HG03575 (cell line): Measurements from ENCODE around the gene SDHC.

Source experiments
- ATAC-seq: cut with Tn5 transposase; IDR thresholded peaks from one replicate; pipeline ENCODE4 v1.9.1; 2021; ENCODE audit not compliant: unreplicated experiment, insufficient number of reproducible peaks, low FRiP score; ENCODE audit errors: extremely low read depth

The SDHC gene, protein sequence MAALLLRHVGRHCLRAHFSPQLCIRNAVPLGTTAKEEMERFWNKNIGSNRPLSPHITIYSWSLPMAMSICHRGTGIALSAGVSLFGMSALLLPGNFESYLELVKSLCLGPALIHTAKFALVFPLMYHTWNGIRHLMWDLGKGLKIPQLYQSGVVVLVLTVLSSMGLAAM

DNA sequence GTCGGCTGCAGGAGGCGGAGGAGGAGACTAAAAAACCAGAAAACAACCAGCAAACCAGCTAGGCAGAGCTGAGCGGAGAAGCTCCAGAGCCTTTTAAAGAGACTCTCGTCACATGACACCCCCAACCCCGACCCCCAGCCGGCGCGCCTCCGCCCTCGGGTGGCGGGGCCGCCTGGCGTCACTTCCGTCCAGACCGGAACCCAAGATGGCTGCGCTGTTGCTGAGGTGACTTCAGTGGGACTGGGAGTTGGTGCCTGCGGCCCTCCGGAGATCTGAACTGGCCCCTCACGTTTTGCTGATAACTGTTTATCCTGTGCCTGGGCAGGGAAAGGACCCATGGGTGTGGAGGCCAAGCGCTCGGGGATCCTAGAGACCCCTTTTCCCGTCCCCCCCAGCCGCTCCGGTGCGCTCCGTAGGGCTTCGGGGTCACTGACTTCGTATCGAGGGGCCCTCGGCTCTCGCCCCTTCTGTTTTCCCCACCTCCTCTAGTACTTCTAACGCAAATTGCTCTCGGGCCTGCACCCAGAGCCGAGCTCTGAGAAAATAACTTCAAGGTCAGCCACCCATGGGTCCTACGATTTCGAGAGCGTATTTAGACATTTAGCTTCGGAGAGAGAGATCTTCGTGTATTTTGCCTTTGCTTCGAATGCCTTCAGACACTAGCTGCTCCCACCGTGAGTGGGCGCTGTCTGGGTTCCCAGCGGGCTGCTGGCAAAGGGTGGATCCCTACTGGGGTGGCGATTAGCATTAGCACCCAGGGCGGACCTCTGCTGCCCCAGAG is at the start of gene SDHC:
Gene SDHC (plus strand): TSS at position 181 of the 781 bp plus-strand sequence. CDS start 25 bp downstream, at position 206.
- ATAC-seq = no peak

DNA sequence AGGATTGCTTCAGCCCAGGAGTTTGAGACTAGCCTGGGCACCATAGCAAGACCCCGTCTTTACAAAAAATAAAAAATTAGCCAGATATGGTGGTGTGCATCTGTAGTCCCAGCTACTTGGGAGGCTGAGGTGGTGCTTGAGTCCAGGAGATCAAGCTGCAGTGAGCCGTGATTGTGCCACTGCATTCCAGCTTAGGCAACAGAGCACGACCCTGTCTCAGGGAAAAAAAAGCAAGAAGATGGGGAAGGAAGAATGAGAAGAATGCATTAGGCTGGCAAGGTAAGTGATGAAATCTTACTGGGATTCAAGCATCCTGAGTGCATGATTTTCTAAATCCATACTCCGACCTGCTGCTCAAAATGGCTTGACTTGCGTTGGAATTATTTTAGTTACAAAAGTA is 48.9 kb upstream of the SDHC start:
- ATAC-seq = no peak

DNA sequence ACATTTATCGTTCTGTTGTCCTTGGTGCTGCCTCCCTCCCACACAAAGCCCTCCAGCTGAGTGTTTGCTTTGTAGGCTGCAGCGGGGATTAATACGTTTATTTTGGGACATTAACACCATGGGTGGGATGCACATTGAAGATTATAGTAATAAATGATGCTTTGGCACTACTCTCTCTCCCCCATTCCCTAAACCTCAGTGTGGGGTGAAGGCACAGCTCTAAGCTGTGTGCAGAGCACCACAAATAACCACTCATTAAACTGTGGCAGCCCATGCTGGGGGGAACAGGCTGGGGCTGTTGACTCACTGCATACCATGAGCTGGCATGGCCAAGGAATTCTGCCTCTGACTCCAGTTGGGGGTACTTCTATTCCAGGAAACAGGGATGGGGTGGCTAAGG is 48.0 kb upstream of the SDHC start:
- no peak for ATAC-seq

DNA sequence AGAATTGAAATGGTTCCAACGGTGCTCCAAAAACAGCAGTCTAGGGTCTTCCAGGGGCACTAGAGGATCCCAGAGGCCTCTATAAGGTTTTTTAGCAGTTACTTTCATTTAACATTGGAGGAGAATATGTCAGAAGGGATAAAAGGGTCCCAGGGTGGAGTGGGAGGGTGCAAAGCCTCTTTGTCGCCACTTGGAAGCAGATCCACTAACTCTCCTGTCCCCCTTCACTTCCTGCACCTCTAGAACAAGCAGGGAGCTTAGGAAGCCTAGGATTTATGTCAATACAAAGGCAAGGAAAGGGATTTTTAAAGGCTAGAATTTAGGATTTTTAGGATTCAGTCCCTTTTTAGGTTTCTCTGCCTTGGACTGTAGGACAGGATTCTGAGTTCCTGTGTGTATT is 47.3 kb upstream of the SDHC start:
- ATAC-seq = no peak

DNA sequence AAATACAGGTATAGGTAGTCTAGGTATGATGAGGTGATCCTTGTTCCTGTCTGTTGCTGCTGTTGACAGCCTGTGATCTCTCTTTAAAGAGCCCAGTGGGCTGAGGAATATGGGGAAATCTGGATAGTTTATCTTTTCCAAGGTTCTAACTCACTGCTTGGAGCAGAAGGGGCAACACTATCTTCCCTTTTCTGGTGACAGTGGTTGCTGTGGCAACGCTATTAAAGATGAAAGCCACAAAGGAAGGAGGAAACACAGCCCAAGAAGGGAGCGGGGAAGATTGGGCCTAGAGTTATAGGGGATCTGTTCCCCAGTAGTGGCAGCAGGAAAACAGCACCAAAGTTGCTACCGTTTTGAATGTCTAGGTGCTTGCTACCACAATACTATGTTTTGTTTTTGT is 46.9 kb upstream of the SDHC start:
- ATAC-seq = no peak

DNA sequence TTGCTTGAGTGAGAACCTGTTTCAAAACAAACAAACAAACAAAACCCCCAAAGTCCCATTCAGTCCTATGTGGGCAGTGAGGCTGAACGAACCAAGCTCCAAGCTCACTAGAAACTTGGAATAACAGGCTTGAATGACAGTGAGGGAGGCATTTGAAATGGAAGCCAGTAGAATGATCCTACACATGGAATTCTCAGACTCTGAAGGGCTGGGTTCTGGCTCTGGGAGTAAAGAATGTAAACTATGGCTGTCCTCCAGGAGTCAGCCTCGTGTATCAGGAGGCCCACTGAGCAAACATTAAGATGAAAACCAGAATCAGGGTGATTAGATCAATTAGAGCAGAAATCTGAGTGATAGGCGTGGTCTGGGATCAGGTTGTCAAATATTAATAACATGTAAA is 40.8 kb upstream of the SDHC start:
- ATAC-seq = no peak

DNA sequence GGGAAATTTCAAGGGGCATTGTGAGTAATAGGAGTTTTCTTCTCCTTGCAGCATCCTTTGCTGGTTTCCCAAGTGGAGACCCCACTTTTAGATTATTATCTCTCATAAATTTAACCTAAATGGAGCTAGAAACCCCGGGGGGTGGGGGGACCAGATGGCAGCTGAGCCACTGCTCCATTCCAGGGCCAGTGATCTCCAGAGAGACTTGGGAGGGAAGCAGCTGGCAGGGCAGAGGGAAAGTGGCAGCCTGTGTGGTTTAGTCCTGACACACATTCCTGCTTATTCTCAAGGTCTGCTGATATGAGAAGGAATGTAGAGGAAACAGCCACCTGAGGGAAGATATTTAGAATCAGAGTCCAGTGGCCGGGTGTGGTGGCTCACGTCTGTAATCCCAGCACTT is 39.3 kb upstream of the SDHC start:
- ATAC-seq = no peak

DNA sequence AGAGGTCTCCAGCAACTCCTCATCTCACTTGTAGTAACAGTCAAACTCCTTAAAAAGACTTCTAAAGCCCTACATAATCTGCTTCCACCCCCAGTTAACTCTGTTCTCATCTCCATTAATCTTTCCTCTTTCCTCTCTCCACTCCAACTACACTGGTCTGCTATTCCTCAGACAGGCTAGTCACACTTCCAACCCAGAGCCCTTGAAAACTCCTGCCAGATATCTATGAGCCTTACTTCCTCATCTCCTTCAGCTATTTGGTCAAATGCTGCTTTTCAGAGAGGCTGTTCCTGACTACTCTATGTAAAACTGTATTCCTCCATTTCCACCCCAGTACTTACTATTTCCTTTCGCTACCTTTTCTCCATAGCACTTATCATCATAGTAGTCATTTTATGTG is 31.2 kb upstream of the SDHC start:
- no peak for ATAC-seq

DNA sequence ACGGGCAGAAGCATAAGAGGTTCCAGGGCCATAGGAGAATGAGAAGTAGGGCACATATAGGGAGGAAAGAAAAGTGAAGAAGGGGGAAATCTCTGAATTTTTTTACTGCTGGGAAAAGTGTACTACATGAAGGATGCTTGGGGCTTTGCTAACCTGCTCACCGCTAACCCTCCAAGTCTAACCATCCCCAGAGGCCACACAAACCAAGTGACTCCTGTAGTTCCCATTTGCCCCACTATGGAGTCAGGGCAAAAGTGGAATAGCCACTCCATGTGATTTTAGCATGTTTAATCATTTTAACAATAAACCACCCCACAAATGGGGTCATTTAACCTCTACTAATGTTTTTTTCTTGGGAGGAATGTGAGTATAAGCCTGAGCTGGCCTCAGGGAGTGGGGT is 29.1 kb upstream of the SDHC start:
- no peak for ATAC-seq

DNA sequence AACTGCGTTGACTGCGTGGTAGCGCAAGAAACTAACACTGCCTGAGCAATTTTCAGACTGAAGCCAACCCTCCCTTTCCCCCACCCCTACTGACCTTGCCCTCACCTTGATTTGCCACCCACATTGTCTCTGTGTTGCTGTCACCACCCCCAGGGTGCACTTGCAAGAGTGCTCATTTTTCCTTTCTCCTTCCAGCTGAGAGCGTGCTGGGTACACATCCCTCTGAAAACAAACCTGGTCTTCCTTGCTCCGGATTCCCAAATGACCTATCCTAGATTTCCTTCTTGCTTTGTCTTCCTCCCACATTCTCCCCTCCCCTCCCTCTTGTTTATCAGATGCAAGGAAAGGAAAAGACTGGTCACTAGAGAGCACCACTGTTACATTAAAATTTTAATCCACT is 28.7 kb upstream of the SDHC start:
- no peak for ATAC-seq

DNA sequence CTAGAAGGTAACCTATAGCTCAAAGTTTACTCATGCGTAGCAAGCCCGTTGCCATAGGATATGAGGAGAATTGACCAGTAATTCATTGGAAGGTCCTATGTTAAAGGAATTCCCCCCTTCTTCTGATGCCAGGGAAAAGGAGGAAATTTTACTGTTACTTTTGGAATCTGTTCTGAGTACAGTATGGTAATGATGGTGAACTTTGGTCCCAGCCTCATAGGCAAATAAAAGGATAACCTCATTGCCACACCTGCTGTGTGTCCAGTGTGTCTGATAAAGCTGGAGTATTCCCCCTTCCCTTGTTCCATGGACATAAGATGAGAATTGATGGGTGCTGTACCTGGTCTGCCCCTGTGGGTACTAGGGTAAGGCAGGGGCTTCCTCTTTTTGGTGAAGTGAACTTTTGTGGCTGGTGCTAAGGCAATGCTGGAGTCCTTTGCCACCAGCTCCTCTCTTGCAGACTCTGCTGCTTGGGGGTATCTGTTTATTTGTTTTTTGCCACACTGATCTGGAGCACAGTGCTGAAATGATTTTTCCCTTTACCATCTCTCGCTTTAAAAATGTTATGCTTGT is 26.6 kb upstream of the SDHC start:
- no peak for ATAC-seq

DNA sequence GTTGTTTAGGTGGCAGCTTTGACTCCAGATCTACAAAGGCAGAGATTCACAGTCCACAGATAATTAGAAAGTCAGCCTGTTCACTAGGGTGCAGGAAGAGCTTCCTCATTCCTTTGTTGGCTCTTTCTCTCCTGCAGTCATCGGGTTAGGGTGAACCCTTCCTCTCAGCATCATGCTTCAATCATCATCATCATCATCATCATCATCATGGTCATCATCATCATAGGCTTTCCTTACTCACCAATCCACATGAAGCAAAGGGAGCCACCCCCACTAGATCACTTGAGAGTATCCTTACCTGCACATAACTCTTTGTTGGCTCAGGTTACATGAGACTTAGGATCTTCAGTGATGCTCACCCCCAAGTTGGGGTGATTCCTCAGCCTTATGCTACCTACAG is 23.4 kb upstream of the SDHC start:
- no peak for ATAC-seq

DNA sequence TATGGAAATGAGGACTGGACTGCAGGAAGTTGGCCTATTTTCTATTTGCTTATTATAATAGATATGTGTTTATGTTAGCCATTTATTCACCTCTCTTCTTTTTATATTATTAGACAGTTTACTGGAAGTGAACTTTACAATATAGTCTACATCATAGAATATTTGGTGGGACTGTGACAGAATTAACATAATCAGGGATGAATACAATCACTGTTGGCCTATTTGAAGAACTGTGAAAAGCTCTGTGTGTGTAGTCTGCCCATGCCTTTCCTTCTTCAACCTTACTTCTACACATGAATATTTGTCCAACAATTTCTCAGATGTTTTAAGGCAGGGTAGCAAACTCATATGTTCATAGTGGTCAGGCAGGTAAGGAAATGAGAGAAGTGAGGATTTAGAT is 16.8 kb upstream of the SDHC start:
- ATAC-seq = no peak

DNA sequence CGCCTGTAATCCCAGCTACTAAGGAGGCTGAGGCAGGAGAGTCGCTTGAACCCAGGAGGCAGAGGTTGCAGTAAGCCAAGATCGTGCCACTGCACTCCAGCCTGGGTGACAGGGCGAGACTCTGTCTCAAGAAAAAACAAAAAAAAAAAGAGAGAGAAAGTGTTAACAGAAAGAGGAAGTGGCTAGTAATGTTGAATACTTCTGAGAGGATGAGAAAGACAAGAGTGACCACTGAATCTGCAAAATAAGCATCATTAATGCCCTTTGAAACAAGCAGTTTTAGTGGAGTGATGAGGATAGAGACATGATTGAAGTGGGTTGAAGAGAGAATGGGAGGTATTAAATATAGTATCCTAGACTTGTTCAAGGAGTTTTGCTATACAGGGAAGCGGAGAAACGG is 16.1 kb upstream of the SDHC start:
- no peak for ATAC-seq

DNA sequence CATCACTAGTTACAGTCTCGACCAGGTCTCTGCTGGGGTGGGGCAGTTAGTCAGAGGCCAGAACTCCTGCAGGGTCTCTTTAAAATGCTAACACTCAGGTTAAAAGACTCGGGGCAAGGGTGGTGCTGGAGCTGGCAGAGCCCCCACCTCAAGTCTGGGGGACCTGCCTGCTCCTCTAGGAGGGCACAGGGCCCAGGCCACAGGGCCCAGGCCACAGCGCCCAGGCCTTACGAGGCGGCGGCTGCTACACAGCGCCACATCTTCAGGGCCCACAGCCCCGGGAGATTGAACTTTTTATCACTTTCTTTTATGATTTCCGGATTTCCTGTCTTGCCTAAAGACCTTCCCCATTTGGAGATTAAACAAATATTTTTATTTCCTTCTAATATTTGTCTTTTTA is 14.8 kb upstream of the SDHC start:
- ATAC-seq = no peak

DNA sequence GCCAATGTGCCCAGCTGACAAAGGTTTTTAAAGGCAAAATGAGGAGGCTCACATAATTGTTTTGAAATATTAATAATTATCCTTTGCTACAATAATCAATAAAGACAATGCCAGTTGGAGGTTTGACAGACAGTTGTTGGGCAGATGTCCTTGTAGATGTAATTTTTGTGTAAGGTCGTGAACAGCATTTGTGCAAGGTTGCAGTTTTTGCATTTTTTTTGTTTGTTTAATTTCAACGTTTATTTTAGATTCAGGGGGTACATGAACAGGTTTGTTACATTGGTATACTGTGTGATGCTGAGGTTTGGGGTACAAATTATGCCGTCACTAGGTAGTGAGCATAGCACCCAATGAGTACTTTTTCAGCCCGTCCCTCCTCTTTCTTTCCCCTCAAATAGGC is 13.7 kb upstream of the SDHC start:
- ATAC-seq = no peak

DNA sequence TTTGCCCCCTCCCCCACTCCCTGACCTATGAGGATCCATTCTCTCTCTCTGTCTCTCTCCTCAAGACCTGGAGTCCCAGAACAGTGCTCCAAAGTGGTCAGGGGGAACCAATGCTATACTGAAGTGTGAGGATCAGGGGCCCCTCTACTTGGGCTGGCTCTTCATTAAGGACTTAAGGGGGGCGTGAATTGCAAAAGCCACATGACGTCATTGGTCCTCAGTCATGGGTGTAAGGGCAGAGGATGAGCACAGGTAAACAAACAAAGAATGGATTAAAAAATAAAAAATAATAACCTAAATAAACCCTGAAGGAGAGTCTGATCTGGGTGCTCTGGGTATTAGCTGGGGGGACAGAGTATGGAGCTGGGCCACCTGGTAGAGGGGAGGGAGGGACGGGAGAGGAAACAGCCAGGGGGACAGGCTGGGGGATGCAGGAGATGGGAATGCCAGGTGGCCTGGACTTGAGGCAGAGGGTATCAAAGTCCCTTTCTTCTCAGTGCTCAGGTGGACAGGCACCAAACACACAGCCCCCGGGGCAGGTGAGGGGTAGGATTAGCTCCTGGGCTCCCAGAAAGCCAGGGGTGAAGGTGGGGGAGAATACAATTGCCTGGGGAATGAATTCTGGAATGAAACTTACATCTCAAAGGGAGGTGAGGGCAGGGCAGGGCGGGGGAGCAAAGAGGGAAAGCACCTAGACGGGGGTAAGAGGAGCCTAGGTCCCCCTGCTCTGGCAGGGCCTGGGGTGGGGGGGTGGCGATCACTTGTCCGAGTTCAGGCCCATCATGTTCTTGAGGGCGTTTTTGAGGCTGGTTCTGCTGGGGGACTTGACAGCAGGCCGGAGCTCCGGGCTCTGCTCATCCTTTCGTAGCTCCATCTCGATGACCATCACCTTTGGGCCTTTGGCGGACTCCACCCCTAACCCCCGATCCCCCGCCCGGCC is 9.0 kb upstream of the SDHC start:
- no peak for ATAC-seq

DNA sequence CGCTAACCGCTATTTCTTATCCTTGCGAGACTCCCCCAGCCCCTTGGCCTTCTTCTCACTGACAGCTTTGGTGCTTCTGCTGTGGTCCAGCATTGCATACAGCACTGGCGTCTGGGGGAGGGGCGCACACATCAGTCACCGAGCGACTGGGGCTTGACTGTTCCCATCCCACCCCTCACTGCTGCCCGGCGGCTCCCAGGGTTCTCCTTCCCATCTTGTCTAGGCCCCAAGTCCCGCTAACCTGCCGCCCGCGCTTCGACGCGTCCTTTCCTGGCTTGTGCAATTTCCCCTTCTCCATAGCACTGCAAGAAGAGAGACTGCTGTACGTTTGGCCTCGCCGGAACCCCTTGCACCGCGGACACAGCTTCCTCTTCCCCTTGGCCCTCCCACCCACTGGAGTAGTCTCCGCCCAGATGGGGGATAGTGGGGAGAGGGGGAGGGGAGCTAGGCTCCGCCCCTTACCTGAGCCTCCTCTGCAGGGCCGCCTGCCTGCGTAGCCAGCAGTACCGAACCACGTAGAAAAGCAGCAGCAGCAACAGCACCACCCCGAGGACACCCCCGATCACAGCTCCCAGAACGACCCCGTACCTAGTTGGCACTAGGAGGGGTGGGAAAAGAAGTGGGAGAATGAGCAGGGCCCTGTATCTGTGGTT is 8.2 kb upstream of the SDHC start:
- ATAC-seq = no peak

DNA sequence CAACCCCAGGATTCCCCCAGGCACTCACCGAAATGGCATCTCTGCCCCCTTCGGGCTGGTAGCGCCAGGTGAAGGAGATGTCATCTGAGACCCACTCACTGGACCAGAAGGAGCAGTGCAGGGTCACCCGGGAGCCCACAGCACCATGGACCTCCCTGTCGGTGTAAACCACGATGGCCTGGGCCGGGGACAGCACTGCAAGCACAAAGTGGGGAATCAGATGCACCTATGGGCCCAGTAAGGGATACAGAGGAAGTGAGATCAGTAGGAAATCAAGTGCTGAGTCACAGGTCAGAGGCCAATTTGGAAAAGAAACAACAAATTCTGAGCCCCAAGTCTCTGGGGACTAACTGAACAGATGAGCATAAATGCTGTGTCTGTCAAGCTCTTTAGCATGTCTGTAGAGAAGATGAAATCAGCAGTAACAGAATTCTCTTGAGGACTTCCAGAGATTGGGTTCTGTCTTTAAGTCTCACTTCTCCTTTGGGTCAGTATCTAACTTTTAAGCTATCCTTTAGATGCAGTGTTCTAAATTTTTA is 6.9 kb upstream of the SDHC start:
- ATAC-seq = no peak
